Fibroblast of gingiva (primary cell): Measurements from ENCODE around the gene GRK5.
"Not testable (repeated sequence)": the region's sequence is repeated elsewhere in the genome, so short reads cannot be mapped to it uniquely, and the experiment has no call there.

Experiments used
- DNase-seq: peaks from one replicate; pipeline ENCODE4 v3.0.0-alpha.2; 2011; ENCODE audit warnings: low read depth

Gene GRK5

GRCh38 chr10:119207366-119207666 lies at the start of gene GRK5:
Gene GRK5 (plus strand): TSS chr10:119207571. CDS start chr10:119207918, 347 bp downstream.
- peak; percentile 98 for DNase-seq

- DNase-seq, result no peak
Observed at GRCh38 chr10:119159332-119159731, 48.0 kb upstream of the GRK5 start.

- no peak for DNase-seq
Observed at GRCh38 chr10:119161680-119162451, 45.5 kb upstream of the GRK5 start.

GRCh38 chr10:119162452-119163092 lies 44.8 kb upstream of the GRK5 start:
- DNase-seq, result no peak

- peak; percentile 61 for DNase-seq
Observed at GRCh38 chr10:119165171-119166117, 41.9 kb upstream of the GRK5 start, which contains the start of gene SFXN4. Gene SFXN4 (minus strand): TSS chr10:119165714. CDS start chr10:119165647, 67 bp downstream.

GRCh38 chr10:119166118-119166500 lies 41.3 kb upstream of the GRK5 start:
- no peak for DNase-seq

- no peak for DNase-seq
Observed at GRCh38 chr10:119166564-119166963, 40.8 kb upstream of the GRK5 start.

- DNase-seq, result no peak
Observed at GRCh38 chr10:119167041-119167440, 40.3 kb upstream of the GRK5 start.

- DNase-seq, result no peak
Observed at GRCh38 chr10:119174109-119174508, 33.3 kb upstream of the GRK5 start.

GRCh38 chr10:119176166-119176565 lies 31.2 kb upstream of the GRK5 start:
- peak; percentile 63 for DNase-seq

- DNase-seq, result no peak
Observed at GRCh38 chr10:119177708-119178371, 29.5 kb upstream of the GRK5 start.

GRCh38 chr10:119178372-119179119 lies 28.8 kb upstream of the GRK5 start, which contains the start of gene PRDX3:
Gene PRDX3 (minus strand): TSS chr10:119178812. CDS start chr10:119178790, 22 bp downstream.
- DNase-seq, result peak; percentile 86

- not testable (repeated sequence) for DNase-seq
Observed at GRCh38 chr10:119180850-119181400, 26.4 kb upstream of the GRK5 start.

GRCh38 chr10:119183664-119184412 lies 23.5 kb upstream of the GRK5 start:
- no peak for DNase-seq

- no peak for DNase-seq
Observed at GRCh38 chr10:119189811-119190282, 17.5 kb upstream of the GRK5 start.

GRCh38 chr10:119190353-119190752 lies 17.0 kb upstream of the GRK5 start:
- DNase-seq, result peak; percentile 88

GRCh38 chr10:119190954-119191785 lies 16.2 kb upstream of the GRK5 start:
- no peak for DNase-seq

- DNase-seq, result no peak
Observed at GRCh38 chr10:119191881-119192280, 15.5 kb upstream of the GRK5 start.

GRCh38 chr10:119197921-119198320 lies 9.4 kb upstream of the GRK5 start:
- peak; percentile 23 for DNase-seq
